Measurements from ENCODE around the gene SSR1. TPM values are rescaled to one million over a fixed set of nuclear protein-coding genes. Genes with fewer than 3 reads are reported as not detected.
"Not testable (repeated sequence)": the region's sequence is repeated elsewhere in the genome, so short reads cannot be mapped to it uniquely, and the experiment has no call there.

The SSR1 gene
- total and polyA plus RNA-seq, 9 of the 15 experiments (the other 6 are each of a cell fraction or from before 2014, with no cell fraction given) = 87.7 to 220 (median 144) TPM

DNA sequence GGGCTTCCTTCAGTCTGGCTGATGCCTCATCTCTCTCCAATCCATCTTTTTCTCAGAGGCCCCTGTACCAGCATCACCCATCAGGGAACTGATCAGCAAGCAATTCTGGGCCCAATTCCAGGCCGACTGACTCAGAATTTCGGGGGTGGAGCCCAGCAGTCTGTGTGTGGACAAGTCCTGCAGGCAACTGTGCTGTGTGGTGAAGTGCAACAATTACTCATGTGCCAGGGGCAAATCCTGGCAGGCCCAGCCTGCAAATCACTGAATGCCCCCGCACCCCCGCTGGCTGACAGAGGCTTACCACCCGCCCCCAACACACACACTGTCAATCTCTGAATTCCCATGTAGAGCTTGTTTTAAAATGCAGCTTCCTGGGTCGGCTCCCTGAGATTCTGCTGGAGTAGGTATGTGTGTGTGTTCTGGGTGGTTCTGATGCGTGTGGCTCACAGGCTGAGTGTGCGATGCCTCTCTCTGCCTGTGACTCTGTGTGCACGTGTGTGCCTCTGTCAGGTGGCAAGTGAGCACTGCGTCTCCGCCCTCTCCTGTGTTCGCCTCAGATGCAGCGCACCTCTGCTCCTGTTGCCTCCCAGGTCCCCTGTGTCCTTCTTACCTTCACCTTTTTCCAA, 45.4 kb downstream of the SSR1 start (continued):
- TF ChIP-seq AFF4 (CRISPR knock-in tag; IDR thresholded peaks at IDR 0.05) (no peak), ZNF707 (CRISPR knock-in tag; conservative IDR thresholded peaks at IDR 0.05) (no peak), POLR3G (IDR thresholded peaks at IDR 0.05; ENCODE audit: extremely low read depth, insufficient read length, insufficient replicate concordance) (no peak), NFIC (IDR thresholded peaks at IDR 0.05) (peak; percentile 58; the same call in 1 of the 2 replicates), SMAD1 (IDR thresholded peaks at IDR 0.05; ENCODE audit: low read depth, low read length, partially characterized antibody) (no peak)

GRCh38 chr6:7267071-7267465, 45.9 kb downstream of the SSR1 start:
- Histone ChIP-seq H3K27ac (ENCODE audit: extremely low read depth, low read depth, low read length) (no peak overlapping the region), H2AFZ (ENCODE audit: low read depth, low read length) (no peak overlapping the region), H3K4me2 (ENCODE audit: insufficient read depth, low read length) (no peak overlapping the region), H3K4me1 (replicated peaks in 1 of 2; ENCODE audit: control insufficient read depth in 2 of 2, insufficient read depth in 2 of 2, low read length in 2 of 2) (peaks cover 0 to 14% of the 10 kb centered on the region in 2 experiments; a peak in 4 of 5 replicates), H3K79me2 (ENCODE audit: control insufficient read depth, insufficient read depth, low read length) (no peaks in the 10 kb centered on the region), H3K36me3 (ENCODE audit: control insufficient read depth, insufficient read depth, low read length) (no peaks in the 10 kb centered on the region), H4K20me1 (replicated peaks; ENCODE audit: control insufficient read depth, insufficient read depth, low read length) (no peaks in the 10 kb centered on the region), H3K9me1 (ENCODE audit: control insufficient read depth, insufficient read depth, low read length) (no peaks in the 10 kb centered on the region), H3K9ac (ENCODE audit: insufficient read depth in 1 of 2, low read depth in 2 of 2, low read length in 2 of 2) (no peak overlapping the region), H3K9me3 (replicated peaks; ENCODE audit: control insufficient read depth, insufficient read depth, low read depth, low read length) (no peaks in the 10 kb centered on the region; the same call in 1 of the 2 replicates), H3K4me3 (no peak overlapping the region), H3K27me3 (ENCODE audit: control insufficient read depth in 2 of 2, insufficient read depth in 2 of 2, low read length in 2 of 2) (peaks cover 42 to 62% of the 10 kb centered on the region in 2 experiments; a peak in 4 of 5 replicates)
- ChIA-PET CTCF (ENCODE audit: low intra/inter-chr PET ratio) (no interaction called here), POLR2A (no interaction called here)
- intact Hi-C loops (cut with micrococcal nuclease) (no loop called here), in situ Hi-C loops (cut with MboI) (no loop called here)
- no TSS peak for BruUV-seq (replicated peaks)
- TF ChIP-seq NUFIP1 (IDR thresholded peaks at IDR 0.05; ENCODE audit: partially characterized antibody) = no peak
- no peak for TF ChIP-seq RBBP5 (IDR thresholded peaks at IDR 0.05; ENCODE audit: borderline replicate concordance, insufficient read depth, low read length, poor library complexity, severe bottlenecking)
- TF ChIP-seq TAF7 (tag; IDR thresholded peaks at IDR 0.05) = no peak
- 16% methylated on average over 8 of the region's 8 CpGs for WGBS (ENCODE audit: insufficient coverage, low coverage, missing lambda C conversion rate)
- DNase-seq (ENCODE audit: extremely low read depth in 1 of 4, low spot score in 3 of 4) = no peak
- no peak for FAIRE-seq
- no peak for ATAC-seq

DNA sequence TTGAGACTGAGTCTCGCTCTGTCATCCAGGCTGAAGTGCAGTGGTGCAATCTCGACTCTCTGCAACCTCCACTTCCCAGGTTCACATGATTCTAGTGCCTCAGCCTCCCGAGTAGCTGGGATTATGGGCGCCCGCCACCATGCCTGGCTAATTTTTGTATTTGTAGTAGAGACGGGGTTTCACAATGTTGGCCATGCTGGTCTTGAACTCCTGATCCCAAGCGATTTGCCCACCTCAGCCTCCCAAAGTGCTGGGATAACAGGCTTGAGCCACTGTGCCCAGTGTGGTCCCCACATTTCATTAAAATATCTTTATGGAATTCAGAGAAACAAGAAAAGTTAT, 47.6 kb downstream of the SSR1 start:
- POLR2A ChIA-PET = interaction anchor here (1.1 to 1.3 kb wide), 2 partner anchors 10 to 12 kb away, joined by 3 read pairs; no protein-coding TSS in a partner anchor
- H3K4me2 ChIP-seq (ENCODE audit: insufficient read depth, low read length); BruUV-seq (replicated peaks); DNase-seq (ENCODE audit: extremely low read depth in 1 of 4, low spot score in 3 of 4); H3K9ac ChIP-seq (ENCODE audit: insufficient read depth in 1 of 2, low read depth in 2 of 2, low read length in 2 of 2); FAIRE-seq; H3K79me2 ChIP-seq (ENCODE audit: control insufficient read depth, insufficient read depth, low read length); CTCF ChIA-PET (ENCODE audit: low intra/inter-chr PET ratio); H3K9me1 ChIP-seq (ENCODE audit: control insufficient read depth, insufficient read depth, low read length); ATAC-seq; H3K9me3 ChIP-seq (replicated peaks; ENCODE audit: control insufficient read depth, insufficient read depth, low read depth, low read length); intact Hi-C loops (cut with micrococcal nuclease); H4K20me1 ChIP-seq (replicated peaks; ENCODE audit: control insufficient read depth, insufficient read depth, low read length); H2AFZ ChIP-seq (ENCODE audit: low read depth, low read length); in situ Hi-C loops (cut with MboI); H3K4me3 ChIP-seq; H3K27ac ChIP-seq (ENCODE audit: extremely low read depth, low read depth, low read length); H3K36me3 ChIP-seq (ENCODE audit: control insufficient read depth, insufficient read depth, low read length): not testable (repeated sequence)
- peaks cover 12 to 29% of the 10 kb centered on the region in 2 experiments for H3K4me1 ChIP-seq (replicated peaks in 1 of 2; ENCODE audit: control insufficient read depth in 2 of 2, insufficient read depth in 2 of 2, low read length in 2 of 2)
- 22% methylated on average over 7 of the region's 7 CpGs for WGBS (ENCODE audit: insufficient coverage, low coverage, missing lambda C conversion rate)
- H3K27me3 ChIP-seq (ENCODE audit: control insufficient read depth in 2 of 2, insufficient read depth in 2 of 2, low read length in 2 of 2) = peaks cover 33 to 46% of the 10 kb centered on the region in 2 experiments; a peak in 4 of 5 replicates
